ENCODE data around the gene CENPT. TPM values are rescaled to one million over a fixed set of nuclear protein-coding genes. Genes with fewer than 3 reads are reported as not detected.

The CENPT gene
- total and polyA plus RNA-seq, 2 donors (not counting 3 experiments of a cell fraction or from before 2014, with no cell fraction given) = 60.3 to 61.3 TPM

DNA sequence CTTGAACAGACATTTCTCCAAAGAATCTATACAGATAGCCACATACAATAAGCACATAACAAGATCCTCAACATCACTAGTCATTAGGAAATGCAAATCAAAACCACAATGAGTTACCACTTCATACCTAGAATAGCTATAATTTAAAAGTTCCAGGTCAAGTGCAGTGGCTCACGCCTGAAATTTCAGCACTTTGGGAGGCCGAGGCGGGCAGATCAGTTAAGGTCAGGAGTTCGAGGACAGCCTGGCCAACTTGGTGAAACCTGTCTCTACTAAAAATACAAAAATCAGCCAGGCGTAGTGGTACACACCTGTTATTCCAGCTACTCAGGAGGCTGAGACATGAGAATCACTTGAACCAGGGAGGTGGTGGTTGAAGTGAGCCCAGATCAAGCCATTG, 61.0 kb downstream of the CENPT start:
- H3K9me1 ChIP-seq (replicated peaks; ENCODE audit: control insufficient read depth, extremely low read depth, insufficient read depth, low read length) = no peaks in the 10 kb centered on the region
- H3K36me3 ChIP-seq (ENCODE audit: control insufficient read depth in 2 of 2, extremely low read depth in 1 of 2, insufficient read depth in 2 of 2, low read length in 2 of 2) = no peaks in the 10 kb centered on the region
- no peaks in the 10 kb centered on the region for H3K4me1 ChIP-seq (ENCODE audit: control insufficient read depth, extremely low read depth, insufficient read depth, low read length)
- no peaks in the 10 kb centered on the region for H4K20me1 ChIP-seq (replicated peaks; ENCODE audit: control insufficient read depth, extremely low read depth, insufficient read depth, low read length)
- H3K9me3 ChIP-seq (replicated peaks; ENCODE audit: control insufficient read depth, insufficient read depth, low read length) = no peaks in the 10 kb centered on the region
- H3K79me2 ChIP-seq (ENCODE audit: control insufficient read depth, insufficient read depth, low read length) = peaks cover 11% of the 10 kb centered on the region
- no peak overlapping the region for H2AFZ ChIP-seq (ENCODE audit: low read depth, low read length)
- H3K27ac ChIP-seq (ENCODE audit: insufficient read depth, low read depth, low read length) = no peak overlapping the region
- no peak overlapping the region for H3K4me3 ChIP-seq (replicated peaks in 1 of 3; ENCODE audit: insufficient read depth in 1 of 3, low read depth in 1 of 3, low read length in 3 of 3)
- ChIA-PET CTCF (interaction anchor here (1.5 kb wide), 1 partner anchor 30 kb away, joined by 5 read pairs; no protein-coding TSS in a partner anchor), POLR2A (interaction anchor here (1.5 kb wide), 1 partner anchor 26 kb away, joined by 3 read pairs; no protein-coding TSS in a partner anchor)
- intact Hi-C loops (cut with micrococcal nuclease) = no loop called here
- H3K4me2 ChIP-seq (ENCODE audit: insufficient read depth, low read length) = no peak overlapping the region
- DNase-seq (ENCODE audit: low read depth, low spot score) = no peak
- TF ChIP-seq JUN (IDR thresholded peaks at IDR 0.05; ENCODE audit: borderline replicate concordance, insufficient read depth, insufficient read length, low read depth) = no peak
- no peak for TF ChIP-seq POLR2A (IDR thresholded peaks at IDR 0.05; ENCODE audit: low read depth, low read length)
- TF ChIP-seq CTCF (IDR thresholded peaks at IDR 0.05; ENCODE audit: extremely low read depth in 1 of 2, insufficient read depth in 1 of 2, low read depth in 1 of 2, low read length in 2 of 2) = no peak
- FAIRE-seq = no peak
- no TSS peak for BruUV-seq (replicated peaks)
- H3K9ac ChIP-seq (replicated peaks; ENCODE audit: extremely low read depth, insufficient read depth, low read length) = no peak overlapping the region
- H3K27me3 ChIP-seq (ENCODE audit: control insufficient read depth in 2 of 2, insufficient read depth in 2 of 2, low read length in 2 of 2) = no peaks in the 10 kb centered on the region
- dilution Hi-C loops (cut with MboI; ENCODE audit: extremely low pct_ligation_motif_present, low sequenced_read_pairs) = no loop called here

- Histone ChIP-seq H3K27me3 (ENCODE audit: control insufficient read depth in 2 of 2, insufficient read depth in 2 of 2, low read length in 2 of 2) (no peaks in the 10 kb centered on the region), H4K20me1 (replicated peaks; ENCODE audit: control insufficient read depth, extremely low read depth, insufficient read depth, low read length) (no peaks in the 10 kb centered on the region), H3K4me2 (ENCODE audit: insufficient read depth, low read length) (no peak overlapping the region), H3K79me2 (ENCODE audit: control insufficient read depth, insufficient read depth, low read length) (peaks cover 13% of the 10 kb centered on the region), H3K4me3 (replicated peaks in 1 of 3; ENCODE audit: insufficient read depth in 1 of 3, low read depth in 1 of 3, low read length in 3 of 3) (no peak overlapping the region), H3K27ac (ENCODE audit: insufficient read depth, low read depth, low read length) (no peak overlapping the region), H3K9me1 (replicated peaks; ENCODE audit: control insufficient read depth, extremely low read depth, insufficient read depth, low read length) (no peaks in the 10 kb centered on the region), H3K9me3 (replicated peaks; ENCODE audit: control insufficient read depth, insufficient read depth, low read length) (no peaks in the 10 kb centered on the region), H2AFZ (ENCODE audit: low read depth, low read length) (no peak overlapping the region), H3K36me3 (ENCODE audit: control insufficient read depth in 2 of 2, extremely low read depth in 1 of 2, insufficient read depth in 2 of 2, low read length in 2 of 2) (peaks cover 0 to 3% of the 10 kb centered on the region in 2 experiments), H3K4me1 (ENCODE audit: control insufficient read depth, extremely low read depth, insufficient read depth, low read length) (no peaks in the 10 kb centered on the region), H3K9ac (replicated peaks; ENCODE audit: extremely low read depth, insufficient read depth, low read length) (no peak overlapping the region)
- TF ChIP-seq GATA2 (IDR thresholded peaks at IDR 0.05; ENCODE audit: insufficient read depth, insufficient read length, low read depth, low read length) (no peak), MYC (IDR thresholded peaks at IDR 0.05; ENCODE audit: low read depth, low read length) (no peak), POLR2A (IDR thresholded peaks at IDR 0.05; ENCODE audit: low read depth, low read length) (no peak), JUN (IDR thresholded peaks at IDR 0.05; ENCODE audit: borderline replicate concordance, insufficient read depth, insufficient read length, low read depth) (no peak), CTCF (IDR thresholded peaks at IDR 0.05; ENCODE audit: extremely low read depth in 1 of 2, insufficient read depth in 1 of 2, low read depth in 1 of 2, low read length in 2 of 2) (no peak), EZH2 (IDR thresholded peaks at IDR 0.05; ENCODE audit: borderline replicate concordance, low read depth, low read length, severe bottlenecking) (no peak), MAX (IDR thresholded peaks at IDR 0.05; ENCODE audit: insufficient read depth, insufficient read length) (no peak), POLR2AphosphoS5 (IDR thresholded peaks at IDR 0.05; ENCODE audit: insufficient read depth, low read depth, low read length) (no peak), FOS (IDR thresholded peaks at IDR 0.05; ENCODE audit: borderline replicate concordance, insufficient read depth, low read length) (no peak)
- ChIA-PET POLR2A (no interaction called here), CTCF (interaction anchor here (0.7 kb wide), 1 partner anchor 8 kb away, joined by 3 read pairs; no protein-coding TSS in a partner anchor)
- dilution Hi-C loops (cut with MboI; ENCODE audit: extremely low pct_ligation_motif_present, low sequenced_read_pairs) (no loop called here), intact Hi-C loops (cut with micrococcal nuclease) (no loop called here)
- no TSS peak for BruUV-seq (replicated peaks)
- FAIRE-seq = no peak
- DNase-seq (ENCODE audit: low read depth, low spot score) = no peak
Measured at GRCh38 chr16:67783353-67783725, 64.2 kb downstream of the CENPT start.
